Adrenal gland (tissue), 5 donors: ENCODE measurements around the gene SLC22A2.

ENCODE experiments used
- POLR2A ChIP-seq, 2 donors: fragments of 450-650 bp; IDR thresholded peaks; one replicate each; pipeline ENCODE4 v1.6.1; 2017; ENCODE audit warnings: antibody characterized with exemption in 2 of 2, mild to moderate bottlenecking in 2 of 2, moderate library complexity in 1 of 2
- TF ChIP-seq, protein P1 (sequence below), 6 experiments: fragments of 450-650 bp in 4 of 6; fragments of 200-600 bp in 2 of 6; sonication (generic) in 1 of 6; IDR thresholded peaks; 1 replicate in 5 of 6; 2 replicates in 1 of 6; pipeline versions ENCODE4 v1.5.1 to v1.8.0; 2016 to 2021; ENCODE audit warnings: antibody characterized with exemption in 6 of 6, mild to moderate bottlenecking in 2 of 6, moderate library complexity in 1 of 6
- donor health status: DM: no; HTN: no; CAD: no.

DNA sequence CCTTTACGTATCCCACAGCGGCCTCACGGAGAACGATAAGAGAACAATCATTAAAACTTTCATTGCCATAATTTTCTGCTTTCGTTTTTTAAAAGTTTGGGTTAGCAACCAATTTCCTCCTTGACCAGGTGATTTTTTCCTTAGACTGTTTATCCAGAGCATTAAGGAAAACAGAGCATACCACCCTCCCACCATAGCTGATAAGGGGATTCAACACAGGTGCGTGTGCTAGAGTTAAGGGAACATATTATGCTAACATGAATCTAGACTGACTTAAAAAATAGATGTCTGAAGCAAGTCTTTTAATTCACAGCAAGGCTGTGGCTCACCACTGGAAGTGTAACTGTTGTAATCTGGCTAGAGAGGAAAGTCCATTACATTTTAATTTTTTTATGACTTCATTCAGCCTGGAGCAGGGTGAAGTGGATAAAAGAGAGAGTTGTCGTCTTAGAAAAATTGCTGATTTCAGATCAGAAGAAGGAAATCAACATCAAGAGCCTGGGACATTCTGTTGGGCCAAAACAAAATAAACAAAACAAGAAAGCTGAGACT, 5.5 kb upstream of the SLC22A2 start:
- TF ChIP-seq, protein P1, sequence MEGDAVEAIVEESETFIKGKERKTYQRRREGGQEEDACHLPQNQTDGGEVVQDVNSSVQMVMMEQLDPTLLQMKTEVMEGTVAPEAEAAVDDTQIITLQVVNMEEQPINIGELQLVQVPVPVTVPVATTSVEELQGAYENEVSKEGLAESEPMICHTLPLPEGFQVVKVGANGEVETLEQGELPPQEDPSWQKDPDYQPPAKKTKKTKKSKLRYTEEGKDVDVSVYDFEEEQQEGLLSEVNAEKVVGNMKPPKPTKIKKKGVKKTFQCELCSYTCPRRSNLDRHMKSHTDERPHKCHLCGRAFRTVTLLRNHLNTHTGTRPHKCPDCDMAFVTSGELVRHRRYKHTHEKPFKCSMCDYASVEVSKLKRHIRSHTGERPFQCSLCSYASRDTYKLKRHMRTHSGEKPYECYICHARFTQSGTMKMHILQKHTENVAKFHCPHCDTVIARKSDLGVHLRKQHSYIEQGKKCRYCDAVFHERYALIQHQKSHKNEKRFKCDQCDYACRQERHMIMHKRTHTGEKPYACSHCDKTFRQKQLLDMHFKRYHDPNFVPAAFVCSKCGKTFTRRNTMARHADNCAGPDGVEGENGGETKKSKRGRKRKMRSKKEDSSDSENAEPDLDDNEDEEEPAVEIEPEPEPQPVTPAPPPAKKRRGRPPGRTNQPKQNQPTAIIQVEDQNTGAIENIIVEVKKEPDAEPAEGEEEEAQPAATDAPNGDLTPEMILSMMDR (IDR thresholded peaks at IDR 0.05) = no peak
- no peak for TF ChIP-seq POLR2A (IDR thresholded peaks at IDR 0.05)
